Parathyroid adenoma (tissue), 2 donors: ENCODE measurements around the gene TTF2.

Experiments
- H2AFZ ChIP-seq: fragments of 300-600 bp; sonication (generic); one replicate; pipeline ENCODE4 v1.7.0; 2017; ENCODE audit warnings: antibody characterized with exemption, mild to moderate bottlenecking
- H3K27ac ChIP-seq: fragments of 300-600 bp; sonication (generic); one replicate; pipeline ENCODE4 v1.7.0; 2017
- H3K27me3 ChIP-seq: fragments of 300-600 bp; sonication (generic); one replicate; pipeline ENCODE4 v1.7.0; 2017; ENCODE audit warnings: low read length; ENCODE audit not compliant: control insufficient read depth, insufficient read depth
- H3K36me3 ChIP-seq: fragments of 300-600 bp; sonication (generic); one replicate; pipeline ENCODE4 v1.7.0; 2017; ENCODE audit warnings: low read length; ENCODE audit not compliant: control insufficient read depth, insufficient read depth
- H3K4me1 ChIP-seq: fragments of 300-600 bp; sonication (generic); one replicate; pipeline ENCODE4 v1.7.0; 2017; ENCODE audit warnings: control low read depth
- H3K4me2 ChIP-seq: fragments of 300-600 bp; sonication (generic); one replicate; pipeline ENCODE4 v1.7.0; 2017; ENCODE audit warnings: low read length
- H3K4me3 ChIP-seq: fragments of 300-600 bp; sonication (generic); one replicate; pipeline ENCODE4 v1.7.0; 2017; ENCODE audit warnings: low read depth, low read length
- H3K79me2 ChIP-seq: fragments of 300-600 bp; sonication (generic); one replicate; pipeline ENCODE4 v1.7.0; 2017; ENCODE audit warnings: control low read depth
- H3K9ac ChIP-seq: fragments of 300-600 bp; sonication (generic); one replicate; pipeline ENCODE4 v1.7.0; 2017; ENCODE audit warnings: mild to moderate bottlenecking
- H3K9me3 ChIP-seq: fragments of 300-600 bp; sonication (generic); one replicate; pipeline ENCODE4 v1.7.0; 2017; ENCODE audit warnings: low read length; ENCODE audit not compliant: control insufficient read depth
- CTCF ChIP-seq: fragments of 300-600 bp; sonication (generic); IDR thresholded peaks from one replicate; pipeline ENCODE4 v1.7.0; 2017; ENCODE audit warnings: antibody characterized with exemption, mild to moderate bottlenecking
- donor health status: primary hyperparathyroidism.

TTF2 gene

GRCh38 chr1:117076648-117077047 is 16.5 kb downstream of the TTF2 start:
- no peak overlapping the region for H2AFZ ChIP-seq
- H3K36me3 ChIP-seq: no peaks in the 10 kb centered on the region
- TF ChIP-seq CTCF: no peak
- H3K9me3 ChIP-seq: no peaks in the 10 kb centered on the region
- no peaks in the 10 kb centered on the region for H3K27me3 ChIP-seq
- H3K27ac ChIP-seq: no peak overlapping the region
- no peaks in the 10 kb centered on the region for H3K79me2 ChIP-seq
- H3K4me2 ChIP-seq: no peak overlapping the region
- H3K9ac ChIP-seq: no peak overlapping the region
- H3K4me1 ChIP-seq: peaks cover 4% of the 10 kb centered on the region
- no peak overlapping the region for H3K4me3 ChIP-seq

GRCh38 chr1:117077267-117077666 is 17.1 kb downstream of the TTF2 start:
- TF ChIP-seq CTCF: no peak
- Histone ChIP-seq H2AFZ (no peak overlapping the region), H3K4me2 (no peak overlapping the region), H3K36me3 (no peaks in the 10 kb centered on the region), H3K79me2 (no peaks in the 10 kb centered on the region), H3K9me3 (no peaks in the 10 kb centered on the region), H3K27me3 (no peaks in the 10 kb centered on the region), H3K27ac (no peak overlapping the region), H3K4me3 (no peak overlapping the region), H3K9ac (no peak overlapping the region), H3K4me1 (peaks cover 4% of the 10 kb centered on the region)

GRCh38 chr1:117079737-117080136 is 19.6 kb downstream of the TTF2 start:
- no peaks in the 10 kb centered on the region for H3K36me3 ChIP-seq
- H3K27me3 ChIP-seq: no peaks in the 10 kb centered on the region
- H3K9me3 ChIP-seq: no peaks in the 10 kb centered on the region
- H3K27ac ChIP-seq: no peak overlapping the region
- H3K9ac ChIP-seq: no peak overlapping the region
- H3K79me2 ChIP-seq: no peaks in the 10 kb centered on the region
- no peak for TF ChIP-seq CTCF
- peaks cover 4% of the 10 kb centered on the region for H3K4me1 ChIP-seq
- H3K4me3 ChIP-seq: no peak overlapping the region
- no peak overlapping the region for H2AFZ ChIP-seq
- H3K4me2 ChIP-seq: no peak overlapping the region

- no peak overlapping the region for H3K9ac ChIP-seq
- no peaks in the 10 kb centered on the region for H3K79me2 ChIP-seq
- H3K4me1 ChIP-seq: no peaks in the 10 kb centered on the region
- H3K4me2 ChIP-seq: no peak overlapping the region
- H3K27me3 ChIP-seq: no peaks in the 10 kb centered on the region
- H3K27ac ChIP-seq: no peak overlapping the region
- H2AFZ ChIP-seq: no peak overlapping the region
- no peak for TF ChIP-seq CTCF
- H3K36me3 ChIP-seq: no peaks in the 10 kb centered on the region
- H3K4me3 ChIP-seq: no peak overlapping the region
- H3K9me3 ChIP-seq: no peaks in the 10 kb centered on the region
These were observed 24.1 kb downstream of the TTF2 start for GRCh38 chr1:117084231-117084630.

- no peak overlapping the region for H3K27ac ChIP-seq
- TF ChIP-seq CTCF: no peak
- H3K27me3 ChIP-seq: no peaks in the 10 kb centered on the region
- H2AFZ ChIP-seq: no peak overlapping the region
- H3K9me3 ChIP-seq: no peaks in the 10 kb centered on the region
- no peak overlapping the region for H3K9ac ChIP-seq
- no peak overlapping the region for H3K4me2 ChIP-seq
- H3K4me3 ChIP-seq: no peak overlapping the region
- H3K4me1 ChIP-seq: peaks cover 2% of the 10 kb centered on the region
- no peaks in the 10 kb centered on the region for H3K36me3 ChIP-seq
- no peaks in the 10 kb centered on the region for H3K79me2 ChIP-seq
These were observed 27.6 kb downstream of the TTF2 start for GRCh38 chr1:117087686-117088085.
